ENCODE results near the gene FANK1.
A peak's percentile ranks its signal among the peaks of the same experiment; 100 is the strongest.

The FANK1 gene

DNA sequence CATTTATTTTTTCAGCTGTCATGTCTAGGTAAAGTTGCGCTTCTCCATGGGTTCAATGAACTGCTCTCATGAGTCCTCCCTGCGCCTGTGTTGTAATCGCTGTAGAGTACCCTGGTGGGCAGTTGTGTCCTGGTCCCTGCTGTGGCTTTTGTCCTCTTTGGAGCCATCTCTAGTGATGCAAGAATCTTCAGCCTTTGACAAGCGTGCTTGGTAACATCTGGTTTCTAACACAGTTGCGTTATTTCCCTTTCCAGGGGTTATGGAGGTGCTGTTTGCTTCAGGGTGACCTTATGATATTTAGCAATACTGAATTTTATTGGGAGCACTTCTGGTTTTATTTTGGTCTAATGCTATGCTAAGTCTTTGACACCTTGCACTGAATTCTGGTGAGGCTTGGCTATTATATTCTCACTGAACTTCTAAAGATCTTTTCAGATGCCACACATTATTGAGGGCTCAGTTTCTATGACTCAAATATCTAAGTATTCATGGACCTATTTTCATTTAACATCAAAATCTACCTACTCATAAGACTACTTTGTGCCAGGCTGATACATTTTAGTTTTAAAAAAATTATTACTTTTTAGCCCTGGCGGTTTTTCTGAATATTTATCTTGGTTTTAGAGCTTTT, 88.6 kb downstream of the FANK1 start:
- no peak for DNase-seq (ENCODE audit: low read depth in 1 of 2, low spot score in 1 of 2)
- no peaks in the 10 kb centered on the region for H3K27me3 ChIP-seq (ENCODE audit: insufficient read depth, poor library complexity, severe bottlenecking)
- no peak overlapping the region for H3K27ac ChIP-seq (replicated peaks)
- TF ChIP-seq REST (IDR thresholded peaks at IDR 0.05; ENCODE audit: insufficient replicate concordance, low read depth): no peak
- TF ChIP-seq CTCF (IDR thresholded peaks at IDR 0.05; ENCODE audit: insufficient read depth, low read length): no peak
- TF ChIP-seq SPI1 (IDR thresholded peaks at IDR 0.05; ENCODE audit: borderline replicate concordance, low read depth): no peak
- no peak for TF ChIP-seq GABPA (IDR thresholded peaks at IDR 0.05; ENCODE audit: low read depth)
- no peak for TF ChIP-seq POLR2AphosphoS5 (IDR thresholded peaks at IDR 0.05; ENCODE audit: low read depth)
- no peak overlapping the region for H3K4me3 ChIP-seq (replicated peaks; ENCODE audit: insufficient read depth, low read length)

DNA sequence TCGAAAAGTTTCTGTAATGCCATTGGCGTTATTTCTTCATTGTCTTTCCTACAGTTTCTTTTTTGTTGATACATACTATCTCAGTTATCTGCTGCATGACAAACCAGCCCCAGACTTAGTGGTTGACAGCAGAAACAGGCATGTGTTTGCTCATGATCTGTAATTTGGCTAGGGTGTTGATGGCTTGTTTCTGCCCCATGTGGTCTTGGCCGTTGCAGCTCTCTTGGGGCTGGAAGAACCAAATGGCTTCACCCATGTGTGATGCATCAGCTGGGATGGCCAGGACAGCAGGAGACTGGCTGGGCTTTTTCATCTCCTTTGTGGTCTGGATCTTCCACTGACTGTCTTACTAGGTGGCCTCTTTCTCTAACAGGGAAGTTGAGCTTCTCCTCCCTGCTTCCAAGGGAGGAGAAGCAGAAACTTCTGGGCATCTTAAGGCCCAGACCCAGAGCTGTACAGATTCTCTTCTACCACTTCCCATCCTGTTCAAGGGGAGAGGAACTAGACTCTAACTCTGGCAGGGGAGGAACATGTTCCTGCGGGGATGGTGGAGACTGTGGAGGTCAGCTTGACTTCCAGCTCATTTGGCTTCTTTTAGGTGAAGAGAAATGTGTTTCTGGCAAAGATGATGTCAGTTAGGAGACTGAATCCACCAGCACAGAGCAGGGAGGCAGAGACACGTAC, 89.3 kb downstream of the FANK1 start:
- H3K4me3 ChIP-seq (replicated peaks; ENCODE audit: insufficient read depth, low read length): no peak overlapping the region
- H3K27ac ChIP-seq (replicated peaks): no peak overlapping the region
- no peaks in the 10 kb centered on the region for H3K27me3 ChIP-seq (ENCODE audit: insufficient read depth, poor library complexity, severe bottlenecking)
- no peak for TF ChIP-seq POLR2AphosphoS5 (IDR thresholded peaks at IDR 0.05; ENCODE audit: low read depth)
- no peak for TF ChIP-seq CTCF (IDR thresholded peaks at IDR 0.05; ENCODE audit: insufficient read depth, low read length)
- peak; percentile 6; the same call in 1 of the 2 replicates for TF ChIP-seq SPI1 (IDR thresholded peaks at IDR 0.05; ENCODE audit: borderline replicate concordance, low read depth)
- TF ChIP-seq GABPA (IDR thresholded peaks at IDR 0.05; ENCODE audit: low read depth): no peak
- no peak for DNase-seq (ENCODE audit: low read depth in 1 of 2, low spot score in 1 of 2)

- H3K4me3 ChIP-seq (replicated peaks; ENCODE audit: insufficient read depth, low read length): no peak overlapping the region
These were observed 93.4 kb downstream of the FANK1 start for GRCh38 chr10:125989791-125990190.

More at GRCh38 chr10:125989791-125990190, 93.4 kb downstream of the FANK1 start:
- H3K27ac ChIP-seq (replicated peaks): no peak overlapping the region
- TF ChIP-seq POLR2AphosphoS5 (IDR thresholded peaks at IDR 0.05; ENCODE audit: low read depth) (no peak), REST (IDR thresholded peaks at IDR 0.05; ENCODE audit: insufficient replicate concordance, low read depth) (no peak), SPI1 (IDR thresholded peaks at IDR 0.05; ENCODE audit: borderline replicate concordance, low read depth) (no peak), CTCF (IDR thresholded peaks at IDR 0.05; ENCODE audit: insufficient read depth, low read length) (no peak)
- H3K27me3 ChIP-seq (ENCODE audit: insufficient read depth, poor library complexity, severe bottlenecking): no peaks in the 10 kb centered on the region
- DNase-seq (ENCODE audit: low read depth in 1 of 2, low spot score in 1 of 2): no peak

Data from HL-60 (cell line).